Embryonic facial prominence (tissue), 1 donor: ENCODE measurements around the gene RFX6.

Experiments used
- DNase-seq: peaks from one replicate; pipeline ENCODE4 v3.0.0-alpha.2; 2016; ENCODE audit errors: extremely low spot score

The RFX6 gene

DNA sequence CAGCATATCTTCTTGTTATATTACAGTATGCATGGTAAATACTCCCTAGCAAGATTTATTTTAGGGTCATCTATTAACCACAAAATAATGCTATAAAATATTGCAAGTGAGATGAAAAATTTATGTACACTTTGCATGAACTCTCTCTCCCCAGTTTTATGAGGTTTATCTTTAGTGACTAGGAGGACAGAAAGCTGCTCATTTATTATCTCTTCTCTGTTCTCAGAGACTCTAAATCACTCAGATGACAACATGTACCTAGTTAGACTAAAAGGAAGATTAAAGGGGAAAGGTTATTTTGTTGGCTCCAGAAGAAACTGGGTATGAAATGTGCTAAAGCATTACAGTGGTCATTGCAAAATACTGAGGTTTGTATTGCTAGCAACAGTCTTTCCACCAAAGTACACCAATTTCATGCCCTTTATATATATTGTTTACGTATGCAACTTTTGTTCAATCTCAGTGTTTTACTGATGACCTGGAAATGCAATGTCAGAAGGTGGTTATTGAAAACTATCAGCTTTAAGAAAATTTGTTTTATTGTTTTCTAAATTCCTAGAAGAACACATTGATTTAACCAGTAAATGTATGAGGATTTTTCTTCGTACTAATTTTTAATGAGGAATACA, 11.8 kb downstream of the RFX6 start:
- DNase-seq = no peak

DNA sequence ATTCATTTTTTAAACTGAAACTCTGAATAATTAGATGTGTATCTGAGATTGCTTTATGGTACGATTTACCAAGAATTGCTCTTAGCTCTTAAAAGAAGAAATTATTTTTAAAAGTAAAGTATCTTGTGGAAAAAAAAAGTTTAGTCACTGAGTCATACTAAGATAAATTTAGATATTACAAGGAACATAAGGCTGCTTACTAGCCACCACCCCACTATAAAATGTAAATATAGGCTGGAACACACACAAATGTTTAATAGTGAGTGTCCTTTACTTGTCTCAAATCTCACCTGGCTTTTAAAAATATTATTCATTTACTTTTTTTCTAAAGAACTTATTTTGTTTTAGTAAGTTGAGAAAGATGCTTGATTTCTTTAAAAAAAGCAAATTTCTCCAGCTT, 17.6 kb downstream of the RFX6 start:
- no peak for DNase-seq

DNA sequence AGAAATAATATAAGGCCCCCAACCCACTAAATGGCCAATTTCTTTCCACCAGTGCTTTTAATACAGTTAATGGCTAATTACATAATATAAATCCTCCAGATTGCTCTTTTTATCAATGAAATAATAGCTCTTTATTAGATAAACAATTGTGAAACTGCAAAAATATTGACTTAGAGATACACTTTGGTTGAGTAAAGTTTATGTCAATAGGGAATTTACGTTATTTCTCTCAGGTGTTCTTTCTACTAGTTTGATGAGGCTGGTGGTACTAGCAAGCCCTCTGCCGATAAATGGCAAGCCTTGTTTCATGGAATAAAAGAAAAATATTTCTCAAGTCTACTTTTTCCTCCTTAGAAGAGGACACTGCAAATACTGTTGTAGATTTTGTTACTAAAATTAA, 18.9 kb downstream of the RFX6 start:
- no peak for DNase-seq

DNA sequence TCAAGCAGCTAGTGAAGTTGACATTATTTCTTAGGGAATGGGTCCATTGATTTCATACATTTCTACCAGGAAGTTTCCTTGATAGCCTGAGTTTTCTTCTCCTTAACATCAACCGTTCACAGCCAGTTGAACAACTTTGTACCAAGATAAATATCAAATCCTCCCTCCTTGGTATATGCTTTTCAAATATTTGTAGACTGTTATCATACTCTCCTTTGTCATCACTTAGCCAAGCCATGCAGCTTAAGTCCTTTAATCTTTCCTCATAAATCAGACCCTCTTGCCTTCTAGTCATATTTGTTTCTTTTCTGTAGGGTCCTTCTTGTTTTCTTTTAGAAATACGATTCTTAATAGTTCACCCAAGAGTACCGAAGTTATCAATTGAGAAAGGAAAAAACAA, 25.6 kb downstream of the RFX6 start:
- no peak for DNase-seq

DNA sequence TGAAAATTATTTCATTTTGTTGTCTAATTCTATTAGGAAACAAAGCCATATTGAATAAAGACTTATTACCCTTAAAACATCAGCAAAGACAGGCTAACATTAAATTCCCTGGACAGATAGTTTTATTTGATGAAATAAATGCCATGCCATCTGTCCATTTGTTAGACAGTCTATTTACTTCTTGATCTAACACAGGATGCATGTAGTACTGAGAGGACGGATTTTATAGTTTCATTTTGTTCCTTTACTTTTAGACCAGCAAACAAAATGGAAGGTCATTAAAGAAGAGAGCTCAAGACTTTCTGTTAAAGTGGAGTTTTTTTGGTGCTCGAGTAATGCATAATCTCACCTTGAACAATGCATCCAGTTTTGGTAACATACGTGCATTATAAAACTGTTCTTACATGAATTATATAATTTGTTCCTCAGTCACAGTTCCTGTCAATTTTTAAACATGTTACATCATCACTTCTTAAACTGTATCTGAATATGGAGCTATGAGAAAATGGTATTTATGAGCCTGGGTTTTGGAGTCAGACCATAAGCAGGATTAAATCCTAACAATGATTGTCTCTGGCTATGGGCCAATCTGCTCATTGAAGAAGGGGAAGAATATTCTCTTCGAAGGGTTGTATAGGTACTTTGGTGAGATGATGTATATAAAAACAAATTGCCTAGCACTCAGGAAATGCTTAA, 46.0 kb downstream of the RFX6 start:
- DNase-seq = no peak

DNA sequence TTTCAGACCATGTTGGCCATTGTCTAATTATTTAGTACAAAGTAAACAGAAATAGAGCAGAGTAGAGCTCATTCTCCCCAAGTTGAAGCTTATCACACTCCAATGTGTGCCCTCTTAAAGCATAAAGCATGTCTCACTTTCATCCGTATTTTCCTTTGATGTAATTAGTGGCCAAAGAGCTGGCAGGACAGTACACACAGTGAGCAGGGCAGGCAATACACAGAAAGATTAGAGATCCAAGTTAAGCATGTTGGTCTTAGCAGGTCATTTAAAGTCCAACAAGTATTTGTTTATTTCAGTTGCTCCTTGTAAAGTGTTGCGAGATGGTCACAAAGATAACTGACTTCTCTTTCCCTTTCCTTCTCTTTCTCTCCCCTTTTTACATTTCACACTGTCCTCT, 47.2 kb downstream of the RFX6 start:
- DNase-seq = no peak

DNA sequence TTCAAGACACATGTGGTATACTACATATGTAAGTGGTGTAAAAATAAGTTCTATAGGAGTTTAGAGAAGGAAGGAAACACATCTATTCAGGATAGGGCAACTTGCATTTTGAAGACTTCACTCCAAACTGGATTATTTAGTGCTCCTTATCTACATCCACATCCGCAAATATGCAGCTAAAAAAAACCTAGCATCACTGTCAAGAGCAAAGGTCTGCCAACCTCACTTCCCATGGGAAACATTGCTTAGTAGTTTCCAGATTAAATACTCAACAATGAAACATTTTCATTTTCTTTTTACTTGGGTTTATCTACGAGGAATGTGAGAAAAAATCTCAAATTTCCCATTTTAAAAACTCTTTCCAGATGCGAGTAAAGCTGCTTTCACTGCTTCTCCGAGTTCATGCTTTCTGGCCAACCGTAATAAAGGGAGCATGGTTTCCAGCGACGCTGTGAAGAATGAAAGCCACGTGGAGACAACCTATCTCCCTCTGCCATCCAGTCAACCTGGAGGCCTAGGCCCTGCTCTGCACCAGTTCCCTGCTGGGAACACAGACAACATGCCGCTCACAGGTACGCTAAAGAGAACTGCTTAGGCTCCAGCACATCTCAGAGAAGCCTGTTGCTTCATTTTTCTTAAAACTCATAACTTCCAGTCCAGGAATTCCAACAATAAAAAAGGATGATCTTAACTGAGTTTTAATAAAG, 48.2 kb downstream of the RFX6 start:
- DNase-seq = no peak

DNA sequence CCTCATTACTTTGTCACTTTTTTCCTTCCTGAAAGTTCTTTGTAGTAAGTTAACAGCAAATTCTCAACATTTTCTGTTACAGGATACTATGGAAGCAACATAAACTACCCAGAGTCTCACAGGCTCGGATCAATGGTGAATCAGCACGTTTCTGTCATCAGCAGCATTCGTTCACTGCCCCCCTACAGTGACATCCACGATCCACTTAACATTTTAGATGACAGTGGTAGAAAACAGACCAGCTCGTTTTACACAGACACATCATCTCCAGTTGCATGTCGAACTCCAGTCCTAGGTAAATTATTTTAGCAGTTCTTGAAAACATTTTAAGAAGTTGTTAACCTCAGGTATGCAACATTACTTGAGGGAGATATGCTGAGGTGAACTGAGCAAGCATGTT, 51.6 kb downstream of the RFX6 start:
- no peak for DNase-seq

DNA sequence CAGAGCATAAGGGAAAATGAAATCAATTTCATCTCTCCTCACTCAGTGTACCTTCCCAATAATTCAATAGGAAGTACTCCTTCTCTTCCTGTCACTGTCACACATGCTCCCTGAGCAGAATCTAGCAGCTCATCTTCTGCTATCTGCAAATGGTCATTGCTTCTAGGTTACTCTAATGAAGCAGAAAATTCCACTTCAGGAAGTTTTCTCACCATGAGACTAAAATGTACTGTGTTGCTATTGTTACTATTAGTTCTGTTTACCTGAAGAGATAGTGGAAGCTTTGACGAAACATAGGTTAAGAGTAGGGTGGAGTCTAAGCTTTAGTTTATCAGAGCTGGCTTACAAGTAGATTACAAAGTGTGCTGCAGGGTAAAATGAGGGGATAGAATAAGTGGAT, 52.8 kb downstream of the RFX6 start:
- DNase-seq = no peak

DNA sequence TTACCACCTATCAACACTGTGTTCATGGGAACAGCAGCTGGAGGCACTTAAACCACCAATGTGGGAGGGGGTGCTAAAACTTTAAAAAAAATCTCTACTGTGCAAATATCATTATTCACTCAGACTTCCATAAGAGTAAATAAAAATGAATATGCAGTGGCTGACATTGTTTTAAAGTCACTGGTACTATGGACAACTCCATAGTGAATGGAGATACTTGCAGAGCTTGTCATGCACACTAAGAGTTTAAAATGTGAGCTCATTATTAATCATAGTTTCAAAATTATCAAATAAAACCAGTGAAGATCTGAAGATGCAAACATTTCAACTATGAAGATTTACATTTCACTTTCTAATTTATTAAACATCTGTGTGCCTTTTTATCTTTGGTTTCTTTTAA, 54.4 kb downstream of the RFX6 start:
- DNase-seq = no peak

DNA sequence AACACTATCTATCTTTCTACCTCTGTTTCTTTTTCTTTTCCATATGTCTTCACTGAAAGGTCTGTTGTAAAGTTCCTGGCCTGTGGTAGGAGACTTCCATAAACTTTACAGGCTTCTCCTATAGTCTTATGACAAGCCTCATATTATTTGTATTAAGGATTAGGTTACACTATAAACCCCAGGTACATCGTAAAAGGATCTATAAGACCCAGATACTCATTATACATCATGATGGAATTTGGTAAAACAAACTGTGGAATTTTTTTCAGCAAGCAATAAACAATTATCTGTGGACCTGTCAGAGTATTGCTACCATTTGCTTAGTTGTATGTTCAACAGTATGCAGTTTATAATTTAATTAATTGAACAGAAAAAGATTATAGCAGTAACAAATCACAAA, 55.5 kb downstream of the RFX6 start:
- DNase-seq = no peak

DNA sequence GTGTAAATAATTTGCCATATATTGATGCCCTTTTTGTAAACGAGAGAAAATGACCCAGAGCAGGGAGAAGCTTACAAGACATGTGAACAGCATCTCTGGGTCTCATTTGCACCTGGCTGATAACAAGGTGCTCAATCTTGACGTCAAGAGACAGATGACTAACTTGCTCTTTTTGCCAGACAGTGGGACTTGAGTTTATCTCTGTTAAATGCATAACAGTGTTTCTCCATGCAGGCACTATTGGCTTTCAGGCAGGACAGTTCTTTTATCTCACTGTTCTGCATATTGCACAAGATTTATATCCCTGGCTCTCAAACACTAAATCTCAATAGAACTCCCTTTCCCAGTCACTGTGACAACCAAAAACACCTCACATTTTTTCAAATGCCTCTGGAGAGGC, 56.4 kb downstream of the RFX6 start:
- DNase-seq = no peak

DNA sequence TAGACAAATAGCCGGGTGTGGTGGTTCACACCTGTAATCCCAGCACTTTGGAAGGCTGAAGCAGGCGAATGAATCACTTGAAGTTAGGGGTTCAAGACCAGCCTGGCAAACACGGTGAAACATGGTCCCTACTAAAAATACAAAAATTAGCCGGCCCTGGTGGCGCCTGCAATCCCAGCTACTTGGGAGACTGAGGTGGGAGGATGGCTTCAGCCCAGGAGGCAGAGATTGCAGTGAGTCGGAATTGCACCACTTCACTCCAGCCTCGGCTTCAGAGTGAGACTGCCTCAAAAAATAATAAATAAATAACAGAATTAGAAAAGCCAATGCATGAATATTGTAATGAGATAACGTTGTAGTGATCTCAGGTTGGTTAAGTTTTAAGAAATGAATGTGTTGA, 61.3 kb downstream of the RFX6 start:
- DNase-seq = no peak

DNA sequence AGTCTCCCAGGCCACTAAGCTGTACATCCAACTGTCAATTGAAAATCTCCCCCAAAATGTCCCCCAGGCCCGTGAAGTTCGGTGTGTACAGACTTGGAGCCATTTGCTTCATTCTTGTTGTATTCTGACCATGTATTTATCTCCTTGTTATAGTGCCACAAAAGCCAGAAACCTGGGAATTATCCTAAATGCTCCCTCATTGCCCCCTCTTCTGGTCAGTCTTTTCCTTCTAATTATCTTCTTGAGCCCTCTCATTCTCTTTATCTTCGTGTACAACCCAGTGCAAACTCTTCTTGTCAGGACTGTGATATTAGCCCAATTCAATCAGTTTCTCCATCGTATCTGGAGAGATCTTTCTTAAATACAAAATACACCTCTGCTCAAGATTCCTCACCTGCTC, 64.7 kb downstream of the RFX6 start:
- no peak for DNase-seq

DNA sequence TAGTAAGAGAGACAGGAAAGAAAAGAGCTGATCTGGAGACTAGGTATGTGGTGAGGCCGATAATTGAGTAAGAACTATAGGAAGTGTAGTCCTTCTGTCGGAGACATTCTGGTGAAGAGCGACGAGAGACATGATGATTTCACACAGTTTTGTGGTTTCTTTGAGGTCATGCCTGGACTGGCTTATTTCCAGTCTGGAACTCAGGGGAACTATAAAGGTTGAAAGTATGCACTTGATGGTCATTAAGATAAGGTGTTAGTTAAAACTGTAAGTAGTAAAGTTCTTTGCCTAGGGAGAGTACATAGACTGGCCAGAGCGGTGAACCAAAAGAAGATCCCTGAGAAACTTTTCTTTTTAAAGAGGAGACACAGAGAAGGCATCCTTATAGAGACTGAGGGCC, 68.8 kb downstream of the RFX6 start:
- no peak for DNase-seq

DNA sequence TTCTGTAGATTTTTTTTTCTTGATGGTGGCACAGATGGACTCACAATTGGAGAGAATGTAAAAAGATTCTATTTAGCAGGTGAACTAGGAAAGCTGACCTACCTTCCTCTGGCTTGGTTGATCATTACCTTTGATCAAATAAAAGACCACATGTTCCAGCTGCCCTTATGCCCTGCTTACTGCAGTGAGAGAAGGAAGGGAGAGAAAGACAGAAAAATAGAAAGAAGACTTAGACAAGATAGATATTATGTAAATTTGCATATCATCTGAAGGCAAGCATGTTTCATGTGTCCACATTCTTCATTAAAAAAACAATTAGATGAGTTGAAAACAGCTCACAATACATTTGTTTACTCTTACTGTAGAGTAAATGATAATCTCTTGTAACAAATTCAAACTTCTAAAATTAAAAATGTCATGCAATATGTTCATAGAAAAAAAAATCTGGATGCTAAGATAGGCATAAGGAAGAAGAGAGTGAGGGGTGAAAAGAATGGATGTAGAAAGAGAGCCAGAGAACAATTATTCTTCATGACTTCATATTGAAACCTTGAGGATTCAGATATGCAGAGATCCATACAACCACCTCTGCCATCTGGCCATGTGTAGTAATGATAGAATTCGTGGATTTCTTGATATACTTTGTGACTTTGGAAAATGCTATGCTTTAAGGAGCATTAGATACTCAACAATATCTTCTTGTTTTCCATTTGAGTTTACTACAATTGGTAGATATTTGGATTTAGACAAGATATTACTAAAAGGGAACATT, 71.7 kb downstream of the RFX6 start:
- no peak for DNase-seq

DNA sequence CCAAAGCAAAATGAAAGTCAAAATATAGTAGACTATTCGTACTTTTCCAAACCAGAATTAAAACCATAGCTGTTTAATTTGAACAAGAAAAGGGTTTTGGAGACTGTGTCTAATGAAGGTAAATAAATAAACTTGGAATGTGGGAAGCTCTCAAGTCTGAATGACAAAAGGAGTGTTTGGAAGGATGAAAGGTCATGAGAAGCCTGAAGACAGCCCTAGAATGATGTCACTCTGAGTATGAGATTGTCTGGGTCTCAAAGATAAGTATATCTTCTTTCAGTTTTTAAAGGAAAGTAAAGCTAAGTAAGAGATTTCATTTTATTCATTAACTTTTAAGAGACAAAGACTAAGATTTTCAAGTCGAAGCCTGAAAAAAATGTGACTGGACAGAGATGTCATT, 72.9 kb downstream of the RFX6 start:
- DNase-seq = no peak

DNA sequence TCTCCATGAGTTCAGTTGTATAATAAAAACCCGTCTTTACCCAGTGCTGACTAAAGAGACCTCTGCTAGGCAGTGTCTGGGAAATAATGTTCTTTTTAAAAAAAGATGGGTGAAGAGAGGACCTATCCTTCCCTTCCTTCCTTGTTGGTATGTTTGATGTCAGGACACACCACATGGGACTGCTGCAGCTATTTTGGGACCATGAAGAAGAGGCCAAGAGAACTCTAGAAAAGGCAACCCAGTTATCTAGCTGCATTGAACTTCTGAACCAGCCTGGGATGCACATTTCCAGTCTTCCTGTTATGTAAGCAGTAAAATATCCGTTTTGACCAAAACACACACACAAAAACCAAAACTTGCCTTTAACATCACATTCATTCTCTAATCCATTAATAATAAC, 77.3 kb downstream of the RFX6 start:
- no peak for DNase-seq

DNA sequence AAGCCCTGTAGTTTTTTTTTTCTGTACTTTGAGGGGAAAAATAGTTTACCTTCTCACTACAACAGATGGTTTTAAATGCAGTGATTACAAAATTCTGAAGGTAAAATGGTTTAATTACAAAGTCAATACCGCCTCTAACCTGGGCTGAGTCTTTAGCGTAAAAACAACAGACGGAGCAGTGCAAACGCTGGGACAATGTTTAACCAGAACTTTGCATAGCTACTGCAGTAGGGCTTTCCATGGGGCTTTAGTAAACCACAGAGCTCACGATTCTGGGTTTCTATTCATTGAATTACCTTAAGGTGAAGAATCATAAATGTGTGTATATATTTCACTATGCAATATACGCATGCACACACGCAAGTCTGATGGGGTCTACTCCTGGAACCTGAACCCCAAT, 77.9 kb downstream of the RFX6 start:
- DNase-seq = no peak

DNA sequence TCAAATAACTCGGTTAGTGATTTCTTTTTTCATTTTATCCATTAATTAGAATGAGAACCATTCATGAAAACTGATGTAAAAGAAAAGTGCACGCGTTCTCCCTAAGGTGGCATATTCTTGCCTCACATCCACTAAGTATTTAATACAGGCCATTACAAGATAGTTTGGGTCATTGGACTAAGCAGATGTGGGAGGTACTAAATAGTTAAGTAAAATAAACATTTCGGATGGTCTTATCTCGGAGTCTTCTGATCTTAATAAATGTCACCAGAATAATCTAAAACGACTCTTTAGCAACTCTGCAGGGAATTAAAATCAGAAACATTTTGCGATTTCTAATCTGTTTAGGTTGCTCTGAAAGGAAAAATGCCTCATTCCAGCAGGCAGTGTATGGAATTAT, 78.7 kb downstream of the RFX6 start:
- DNase-seq = no peak

DNA sequence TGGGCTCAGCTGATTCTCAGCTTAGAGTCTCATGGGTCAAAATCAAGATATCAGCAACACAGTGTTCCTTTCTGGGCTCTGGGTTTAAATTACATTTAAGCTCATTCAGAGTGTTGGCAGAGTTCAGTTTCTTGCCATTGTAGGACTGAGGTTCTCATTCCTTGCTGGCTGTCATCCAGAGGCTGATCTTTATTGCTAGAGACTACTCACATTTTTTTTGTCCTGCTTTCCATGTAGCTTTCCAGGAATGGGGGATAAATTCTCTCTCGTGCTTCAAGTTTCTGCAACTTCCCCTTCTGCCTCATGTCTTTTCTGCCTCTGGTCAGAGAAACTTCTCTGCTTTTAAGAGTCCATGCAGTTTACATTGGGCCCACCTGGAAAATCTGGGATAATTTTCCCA, 86.9 kb downstream of the RFX6 start:
- DNase-seq = no peak

DNA sequence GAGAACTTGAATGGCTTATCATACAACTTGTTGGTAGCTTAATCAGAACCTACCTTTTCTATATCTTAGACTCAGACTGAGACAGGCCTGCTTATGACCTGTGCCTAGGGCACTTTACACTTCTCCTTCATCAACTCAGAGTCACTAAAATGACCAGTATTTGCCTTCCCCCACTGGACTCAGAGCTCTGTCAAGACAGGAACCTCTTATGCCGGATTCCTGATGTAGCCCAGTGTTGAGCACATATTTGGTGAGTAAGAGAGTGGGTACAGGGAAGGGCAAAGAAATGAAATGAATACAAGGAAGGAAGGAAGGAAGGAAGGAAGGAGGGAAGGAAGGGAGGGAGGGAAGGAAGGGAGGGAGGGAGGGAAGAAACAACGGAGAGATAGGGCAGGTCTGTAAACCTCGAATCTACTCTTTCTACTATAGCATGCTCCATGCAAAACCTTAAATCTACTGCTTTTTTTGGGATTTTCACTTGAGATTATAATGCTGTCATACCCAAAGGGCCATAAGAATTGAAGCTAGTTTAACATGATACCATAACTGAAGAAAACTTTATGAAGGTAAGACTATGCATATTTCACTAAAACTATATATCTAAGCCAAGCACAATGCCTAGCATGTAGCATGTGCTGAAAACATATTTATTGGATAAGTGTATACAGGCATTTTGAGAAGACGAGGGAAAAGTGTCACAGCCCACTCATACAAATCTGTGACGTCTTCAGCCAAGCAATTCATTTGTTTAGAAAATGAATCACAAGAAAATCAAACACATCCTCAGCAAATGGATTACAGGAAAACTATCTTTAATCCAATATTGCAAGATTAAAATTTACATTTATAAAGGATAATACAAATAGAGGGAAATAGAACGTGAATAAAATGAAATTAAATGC, 89.9 kb downstream of the RFX6 start:
- DNase-seq = no peak
